HG03064 (cell line): ENCODE results near the gene TTBK2.
"Not testable (repeated sequence)": the region's sequence is repeated elsewhere in the genome, so short reads cannot be mapped to it uniquely, and the experiment has no call there.

Source experiments
- ATAC-seq: cut with Tn5 transposase; IDR thresholded peaks from one replicate; pipeline ENCODE4 v1.9.1; 2021; ENCODE audit warnings: low read depth; ENCODE audit not compliant: unreplicated experiment

TTBK2 gene

DNA sequence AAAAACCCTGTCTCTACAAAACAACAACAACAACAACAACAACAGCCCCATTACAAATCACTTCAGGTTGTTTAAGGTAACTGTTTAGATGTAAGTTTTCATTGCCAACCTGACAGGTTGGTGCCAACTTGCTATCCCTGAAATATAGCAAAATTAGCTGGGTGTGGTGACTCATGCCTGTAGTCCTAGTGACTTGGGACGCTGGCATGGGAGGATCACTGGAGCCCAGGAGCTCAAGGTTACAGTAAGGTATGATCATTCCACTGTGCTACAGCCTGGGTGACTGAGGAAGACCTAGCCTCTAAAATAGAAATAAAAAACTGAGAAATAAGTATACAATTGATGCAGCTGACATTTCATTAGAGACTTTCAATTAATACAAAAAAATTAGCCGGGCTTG is 147.7 kb downstream of the TTBK2 start:
- ATAC-seq, result no peak

- no peak for ATAC-seq
Measured at GRCh38 chr15:42772144-42772543, 148.4 kb downstream of the TTBK2 start.

- not testable (repeated sequence) for ATAC-seq
Measured at GRCh38 chr15:42766109-42766508, 154.5 kb downstream of the TTBK2 start.

DNA sequence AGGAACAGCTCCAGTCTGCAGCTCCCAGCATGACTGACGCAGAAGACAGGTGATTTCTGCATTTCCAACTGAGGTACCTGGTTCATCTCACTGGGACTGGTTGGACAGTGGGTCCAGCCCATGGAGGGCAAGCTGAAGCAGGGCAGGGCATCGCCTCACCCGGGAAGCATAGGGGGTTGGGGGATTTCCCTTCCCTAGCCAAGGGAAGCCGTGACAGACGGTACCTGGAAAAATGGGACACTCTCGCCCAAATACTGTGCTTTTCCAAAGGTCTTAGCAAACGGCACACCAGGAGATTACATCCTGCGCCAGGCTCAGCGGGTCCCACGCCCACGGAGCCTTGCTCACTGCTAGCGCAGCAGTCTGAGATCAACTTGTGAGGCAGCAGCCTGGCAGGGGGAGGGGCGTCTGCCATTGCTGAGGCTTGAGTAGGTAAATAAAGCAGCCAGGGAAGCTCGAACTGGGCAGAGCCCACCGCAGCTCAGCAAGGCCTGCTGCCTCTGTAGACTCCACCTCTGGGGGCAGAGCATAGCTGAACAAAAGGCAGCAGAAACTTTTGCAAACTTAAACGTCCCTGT is 156.3 kb downstream of the TTBK2 start:
- not testable (repeated sequence) for ATAC-seq

DNA sequence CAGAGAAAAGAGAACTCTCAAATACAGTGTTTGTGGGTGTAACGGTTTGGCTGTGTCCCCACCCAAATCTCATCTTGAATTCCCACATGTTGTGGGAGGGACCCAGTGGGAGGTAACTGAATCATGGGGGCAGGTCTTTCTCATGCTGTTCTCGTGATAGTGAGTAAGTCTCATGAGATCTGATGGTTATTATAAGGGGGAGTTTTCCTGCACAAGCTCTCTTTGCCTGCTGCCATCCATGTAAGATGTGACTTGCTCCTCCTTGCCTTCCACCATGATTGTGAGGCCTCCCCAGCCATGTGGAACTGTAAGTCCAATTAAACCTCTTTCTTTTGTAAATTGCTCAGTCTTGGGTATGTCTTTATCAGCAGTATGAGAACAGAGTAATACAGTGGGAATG is 158.8 kb downstream of the TTBK2 start:
- ATAC-seq, result not testable (repeated sequence)

DNA sequence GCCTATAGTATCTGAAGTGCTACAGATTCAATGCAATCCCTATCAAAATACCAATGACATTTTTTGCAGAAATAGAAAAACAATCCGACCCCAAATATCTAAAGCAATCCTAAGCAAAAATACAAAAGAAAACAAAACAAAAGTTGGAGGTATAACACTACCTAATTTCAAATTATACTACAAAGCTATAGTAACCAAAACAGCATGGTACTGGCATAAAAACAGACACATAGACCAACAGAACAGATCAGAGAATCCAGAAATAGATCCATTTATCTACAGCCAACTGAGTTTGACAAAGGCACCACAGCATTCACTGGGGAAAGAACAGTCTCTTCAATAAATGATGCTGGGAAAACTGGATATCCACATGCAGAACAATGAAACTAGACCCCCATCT is 159.8 kb downstream of the TTBK2 start:
- no peak for ATAC-seq

DNA sequence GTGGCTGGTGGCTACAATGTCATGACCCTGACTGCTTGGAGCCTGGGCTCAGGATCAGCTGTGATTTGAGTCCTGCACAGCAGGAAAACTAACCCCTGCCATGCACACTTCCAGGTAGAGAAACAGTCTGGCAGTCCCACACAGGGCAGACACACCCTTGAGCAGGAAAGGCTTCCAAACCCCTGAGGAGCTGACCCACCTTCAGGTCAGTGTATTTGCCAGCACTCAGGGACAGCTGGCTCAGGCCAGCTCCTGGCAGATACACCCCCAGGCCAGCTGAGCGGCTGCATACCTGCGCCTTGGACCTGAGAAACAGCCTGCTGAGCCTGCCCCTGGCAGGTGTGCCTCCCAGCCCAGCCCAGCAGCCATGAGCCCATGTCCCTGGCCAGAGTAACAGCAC is 161.5 kb downstream of the TTBK2 start:
- ATAC-seq, result no peak

GRCh38 chr15:42750306-42750705 is 170.3 kb downstream of the TTBK2 start:
- no peak for ATAC-seq

GRCh38 chr15:42749266-42749665 is 171.3 kb downstream of the TTBK2 start:
- ATAC-seq, result no peak

- no peak for ATAC-seq
Measured at GRCh38 chr15:42744195-42744594, 176.4 kb downstream of the TTBK2 start.

GRCh38 chr15:42742149-42742548 is 178.4 kb downstream of the TTBK2 start:
- ATAC-seq, result no peak

GRCh38 chr15:42741710-42742109 is 178.9 kb downstream of the TTBK2 start:
- ATAC-seq, result no peak

- ATAC-seq, result no peak
Measured at GRCh38 chr15:42737529-42738328, 182.8 kb downstream of the TTBK2 start.

DNA sequence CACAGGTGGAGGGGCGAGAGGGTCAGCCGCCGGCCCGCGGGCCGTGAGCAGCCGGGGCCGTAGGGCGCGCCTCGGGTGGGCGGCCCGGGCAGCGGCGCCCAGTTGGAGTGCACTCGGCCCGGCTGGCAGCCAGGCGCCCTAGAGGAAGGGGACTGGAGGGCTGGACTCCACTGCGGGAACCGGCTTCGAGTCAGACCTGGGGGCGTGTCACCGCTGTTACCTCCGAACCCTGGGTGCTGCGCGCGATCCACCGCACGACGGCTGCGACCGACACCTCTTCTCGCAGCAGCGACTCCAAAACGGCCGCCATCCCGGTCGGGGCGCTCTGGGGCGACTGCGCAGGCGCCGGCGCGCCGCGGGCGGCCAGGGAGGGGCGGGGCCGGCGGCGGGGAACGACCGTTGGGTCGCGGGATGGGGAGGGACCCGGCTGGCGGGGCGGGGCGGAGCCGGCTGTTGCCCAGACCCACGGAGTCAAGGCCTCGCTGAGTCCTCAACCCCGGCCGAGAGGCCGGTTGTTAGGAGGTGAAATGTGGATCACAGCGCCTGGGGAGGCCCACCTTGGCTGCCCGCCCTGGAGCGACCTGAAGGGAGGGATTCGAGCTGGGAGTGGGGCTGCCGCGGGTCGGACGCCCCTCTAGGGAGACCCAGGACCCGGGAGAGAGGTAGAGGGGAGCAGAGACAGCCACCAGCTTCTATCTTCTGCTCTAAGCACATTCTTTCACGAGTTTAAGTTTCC is 183.6 kb downstream of the TTBK2 start, which contains the start of gene CDAN1:
CDAN1 (minus strand) TSS at position 336 of the 736 bp plus-strand sequence; CDS start at position 310, 26 bp downstream.
- peak; percentile 65 for ATAC-seq

GRCh38 chr15:42736178-42736792 is 184.3 kb downstream of the TTBK2 start:
- no peak for ATAC-seq

DNA sequence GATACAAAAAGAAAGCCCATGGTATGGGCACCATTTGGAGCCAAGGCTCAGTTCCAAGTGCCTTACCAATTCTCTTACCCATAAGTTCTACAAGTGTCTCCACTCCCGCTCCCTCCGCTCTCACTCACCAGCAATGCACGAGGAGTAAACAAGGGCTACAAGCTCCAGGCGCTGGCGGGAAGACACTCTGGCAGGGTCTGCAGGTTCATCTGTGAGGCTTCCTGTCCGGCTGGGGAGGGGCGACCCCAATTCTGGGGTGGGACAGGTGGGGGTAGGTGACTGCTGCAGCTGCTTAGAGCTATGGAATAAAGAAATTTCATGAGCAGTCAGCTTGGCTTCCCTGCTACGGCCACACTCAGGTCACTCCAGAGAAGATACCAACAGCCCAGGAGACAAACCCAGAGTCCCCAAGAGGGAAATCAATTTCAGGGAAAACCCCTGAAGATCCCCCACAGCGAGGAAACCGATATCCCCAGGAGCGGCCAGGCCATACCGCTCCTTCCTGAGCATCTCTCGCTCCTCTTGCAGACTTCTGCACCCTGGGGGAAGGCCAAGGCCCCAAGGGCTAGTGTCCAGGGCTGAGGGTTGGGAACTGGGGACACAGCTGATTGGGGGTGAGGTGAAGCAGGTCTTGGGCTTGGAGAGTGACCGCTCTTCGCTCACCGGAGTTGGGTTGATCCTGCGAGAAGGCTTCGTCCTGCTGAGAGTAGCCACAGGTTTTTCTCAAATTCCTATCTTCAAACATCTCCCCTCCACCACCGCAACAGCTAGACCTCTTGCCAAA is 185.0 kb downstream of the TTBK2 start:
- no peak for ATAC-seq

DNA sequence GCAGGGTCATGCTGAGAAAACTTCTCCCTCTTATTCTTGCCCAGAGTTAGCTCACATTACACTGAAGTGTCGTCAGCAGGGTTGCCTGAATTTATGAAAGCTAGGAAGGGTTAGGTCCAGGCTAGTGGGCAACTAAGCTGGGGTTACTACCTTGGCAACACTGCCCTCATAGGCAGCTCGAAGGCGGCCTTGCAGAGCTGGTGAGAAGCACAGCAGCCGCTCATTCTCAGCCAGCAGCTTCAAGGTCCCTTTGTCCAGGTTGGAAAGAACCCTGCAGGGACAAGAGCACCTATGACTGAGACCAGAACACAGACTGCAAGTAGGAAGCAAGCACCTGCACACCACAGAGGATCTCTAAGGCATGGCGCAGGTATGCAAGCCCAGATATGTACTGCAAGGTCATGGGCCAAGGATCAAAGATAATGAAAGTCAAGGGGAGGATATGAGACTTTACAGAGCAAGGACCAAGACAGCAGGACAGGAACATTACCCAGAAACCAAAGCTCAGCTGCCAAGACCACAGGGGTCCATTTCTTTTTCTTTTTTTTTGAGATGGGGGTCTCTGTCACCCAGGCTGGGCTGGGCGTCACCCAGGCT is 186.4 kb downstream of the TTBK2 start:
- no peak for ATAC-seq

DNA sequence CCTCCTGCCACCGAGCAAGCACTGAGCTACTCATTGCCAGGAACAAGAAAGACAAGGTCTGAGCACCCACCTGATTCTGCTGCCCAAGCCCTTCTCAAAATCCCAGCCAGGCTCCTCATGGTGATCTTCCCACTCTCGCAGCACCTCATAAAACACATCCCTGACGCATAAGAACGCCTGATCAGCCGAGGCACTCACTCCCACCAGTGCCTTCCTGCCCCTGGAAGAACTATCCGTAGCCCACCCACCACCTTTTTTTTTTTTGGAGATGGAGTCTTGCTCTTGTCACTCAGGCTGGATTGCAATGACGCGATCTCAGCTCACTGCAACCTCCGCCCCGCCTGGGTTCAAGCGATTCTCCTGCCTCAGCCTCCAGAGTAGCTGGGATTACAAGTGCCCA is 187.6 kb downstream of the TTBK2 start:
- ATAC-seq, result no peak

DNA sequence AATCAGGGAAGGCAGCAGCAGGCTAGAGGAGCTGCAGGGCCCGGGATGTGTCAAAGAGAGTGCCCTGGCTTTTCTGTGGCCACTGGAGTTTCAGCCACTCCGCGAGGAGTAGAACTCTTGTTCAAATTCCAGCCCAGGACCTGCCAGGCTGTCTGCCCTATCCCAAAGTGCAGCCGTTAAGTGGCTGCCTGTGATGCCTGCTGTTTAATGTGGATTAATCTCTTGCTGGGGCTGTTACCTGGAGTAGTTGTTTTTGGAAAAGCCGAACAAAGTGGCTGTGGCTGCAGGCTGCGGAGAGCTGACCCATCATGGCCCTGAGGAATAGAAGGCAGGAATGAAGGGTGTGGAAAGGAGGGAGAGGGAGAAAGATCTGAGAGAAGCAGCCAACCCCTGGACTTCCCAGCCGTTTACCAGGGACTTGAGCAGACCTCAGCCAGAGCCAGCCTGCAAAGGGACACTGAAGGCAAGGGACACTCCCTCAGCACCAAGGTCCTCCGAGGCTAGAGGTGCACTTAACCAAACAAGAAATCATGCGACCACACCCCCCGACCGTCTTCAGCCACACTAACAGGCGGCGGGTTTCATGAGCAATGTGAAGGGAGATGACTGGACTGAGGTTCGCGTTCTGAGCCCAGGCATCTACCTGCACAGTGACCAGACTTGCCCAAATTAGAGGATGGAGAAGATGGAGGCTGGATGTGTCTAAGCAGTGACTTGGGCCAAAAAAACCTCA is 188.3 kb downstream of the TTBK2 start:
- ATAC-seq, result no peak
